Kidney (tissue), 14 donors: ENCODE results near the gene PRKD2. TPM values are rescaled to one million over a fixed set of nuclear protein-coding genes. Genes with fewer than 3 reads are reported as not detected.
A peak's percentile ranks its signal among the peaks of the same experiment; 100 is the strongest.
"Not testable (repeated sequence)": the region's sequence is repeated elsewhere in the genome, so short reads cannot be mapped to it uniquely, and the experiment has no call there.

Experiments
- DNase-seq, 5 donors: peaks; one replicate each; pipeline ENCODE4 v3.0.0-alpha.2; 2013 to 2020
- FAIRE-seq: peaks from 2 replicates; lab custom pipeline; 2012; peaks lifted over from hg19 to GRCh38; lab: Jason Lieb, UNC
- H3K27ac ChIP-seq, 2 donors: one replicate each; pipeline ENCODE4 v1.7.0; 2013; ENCODE audit warnings: low read depth in 2 of 2, low read length in 2 of 2, inconsistent platforms in 1 of 2
- H3K27me3 ChIP-seq: one replicate; pipeline ENCODE4 v1.7.1; 2013; ENCODE audit warnings: low read length, inconsistent platforms; ENCODE audit not compliant: control insufficient read depth, insufficient read depth
- H3K36me3 ChIP-seq, 3 donors: one replicate each; pipeline versions ENCODE4 v1.7.0 to v1.7.1; 2013; ENCODE audit warnings: low read length in 3 of 3, control low read depth in 1 of 3, inconsistent platforms in 1 of 3; ENCODE audit not compliant: insufficient read depth in 3 of 3, control insufficient read depth in 2 of 3
- H3K4me1 ChIP-seq, 3 donors: one replicate each; pipeline versions ENCODE4 v1.7.0 to v1.7.1; 2013; ENCODE audit warnings: low read length in 3 of 3, inconsistent platforms in 1 of 3, low read depth in 1 of 3; ENCODE audit not compliant: control insufficient read depth in 2 of 3, insufficient read depth in 2 of 3
- H3K4me3 ChIP-seq, 3 donors: one replicate each; pipeline versions ENCODE4 v1.7.0 to v1.8.1; 2013; ENCODE audit warnings: low read length in 3 of 3, control low read depth in 1 of 3, inconsistent platforms in 1 of 3
- H3K9ac ChIP-seq, 3 donors: one replicate each; pipeline versions ENCODE4 v1.7.0 to v1.7.1; 2013; ENCODE audit warnings: low read length in 3 of 3, control low read depth in 1 of 3, inconsistent platforms in 1 of 3
- H3K9me3 ChIP-seq, 3 donors: one replicate each; pipeline versions ENCODE4 v1.7.0 to v1.7.1; 2013; ENCODE audit warnings: low read length in 3 of 3, control low read depth in 1 of 3, inconsistent platforms in 1 of 3; ENCODE audit not compliant: control insufficient read depth in 2 of 3, insufficient read depth in 1 of 3
- intact Hi-C: fragments of 100-400 bp; cut with DNase I; formaldehyde crosslinking; loops from one replicate; pipeline ENCODE4 v1.11.1; 2022
- polyA plus RNA-seq: library from polyadenylated mRNA; stranded (reverse); fragments of 350-450 nt; fragmentation: Illumina TruSeq; extraction: RNeasy Lipid Tissue Mini Kit (QIAGEN cat#74804); gene quantifications from one replicate; pipeline ENCODE4 v1.2.3, GENCODE V29; 2014; ENCODE audit warnings: low read depth, low replicate concordance; ENCODE audit not compliant: insufficient read depth
- total RNA-seq: library from RNA; stranded (reverse); fragmentation: NEBNext Ultra II Directional; extraction: Animal tissue kit (Norgen Biotek cat#: 25700); gene quantifications from one replicate; pipeline ENCODE4 v1.2.1, GENCODE V29; 2021
- TF ChIP-seq, protein P1 (sequence below): IDR thresholded peaks from 3 replicates; pipeline ENCODE4 v1.5.1; 2012; ENCODE audit warnings: mild to moderate bottlenecking, moderate library complexity, borderline replicate concordance; ENCODE audit not compliant: insufficient read depth; ENCODE audit errors: extremely low read depth
- donor health status: control.
- donor health status: control.
- donor health status: control.
- donor health status: control.
- donor health status: control.
- donor health status: DM: yes; HTN: yes; CAD: no.
- donor health status: Normal renal cell carcinoma (clear cell type).

PRKD2 gene
- total and polyA plus RNA-seq, 2 donors from 2014 or later, result 26.7 to 69.8 TPM

GRCh38 chr19:46629546-46630025, 87.3 kb downstream of the PRKD2 start:
- Histone ChIP-seq H3K9ac (no peak overlapping the region), H3K4me3 (no peak overlapping the region), H3K4me1 (peaks cover 0 to 18% (median 18%) of the 10 kb centered on the region in 3 donors), H3K27ac (no peak overlapping the region), H3K9me3 (no peaks in the 10 kb centered on the region), H3K36me3 (no peaks in the 10 kb centered on the region), H3K27me3 (peaks cover 3% of the 10 kb centered on the region)
- no peak for FAIRE-seq
- no peak for DNase-seq
- TF ChIP-seq, protein P1, sequence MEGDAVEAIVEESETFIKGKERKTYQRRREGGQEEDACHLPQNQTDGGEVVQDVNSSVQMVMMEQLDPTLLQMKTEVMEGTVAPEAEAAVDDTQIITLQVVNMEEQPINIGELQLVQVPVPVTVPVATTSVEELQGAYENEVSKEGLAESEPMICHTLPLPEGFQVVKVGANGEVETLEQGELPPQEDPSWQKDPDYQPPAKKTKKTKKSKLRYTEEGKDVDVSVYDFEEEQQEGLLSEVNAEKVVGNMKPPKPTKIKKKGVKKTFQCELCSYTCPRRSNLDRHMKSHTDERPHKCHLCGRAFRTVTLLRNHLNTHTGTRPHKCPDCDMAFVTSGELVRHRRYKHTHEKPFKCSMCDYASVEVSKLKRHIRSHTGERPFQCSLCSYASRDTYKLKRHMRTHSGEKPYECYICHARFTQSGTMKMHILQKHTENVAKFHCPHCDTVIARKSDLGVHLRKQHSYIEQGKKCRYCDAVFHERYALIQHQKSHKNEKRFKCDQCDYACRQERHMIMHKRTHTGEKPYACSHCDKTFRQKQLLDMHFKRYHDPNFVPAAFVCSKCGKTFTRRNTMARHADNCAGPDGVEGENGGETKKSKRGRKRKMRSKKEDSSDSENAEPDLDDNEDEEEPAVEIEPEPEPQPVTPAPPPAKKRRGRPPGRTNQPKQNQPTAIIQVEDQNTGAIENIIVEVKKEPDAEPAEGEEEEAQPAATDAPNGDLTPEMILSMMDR, result no peak
- intact Hi-C loops, result no loop called here

DNA sequence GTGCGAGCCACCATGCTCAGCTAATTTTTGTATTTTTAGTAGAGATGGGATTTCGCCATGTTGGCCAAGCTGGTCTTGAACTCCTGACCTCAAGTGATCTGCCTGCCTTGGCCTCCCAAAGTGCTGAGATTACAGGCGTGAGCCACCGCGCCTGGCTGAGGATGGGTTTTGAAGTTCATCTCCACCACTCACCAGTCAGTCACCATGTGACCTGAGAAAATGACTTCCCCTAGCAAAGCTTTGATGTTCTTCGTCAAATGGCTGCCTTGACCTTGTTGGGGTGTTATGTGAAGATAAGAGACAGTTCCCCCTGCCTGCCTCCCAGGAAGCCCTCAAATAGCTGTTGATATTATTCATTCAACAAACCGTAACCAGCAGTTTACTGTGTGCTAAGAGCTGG, 87.9 kb downstream of the PRKD2 start:
- H3K9ac ChIP-seq, H3K36me3 ChIP-seq, H3K27me3 ChIP-seq, FAIRE-seq, H3K27ac ChIP-seq, DNase-seq, H3K4me3 ChIP-seq, H3K9me3 ChIP-seq, intact Hi-C loops: not testable (repeated sequence)
- peaks cover 0 to 18% (median 18%) of the 10 kb centered on the region in 3 donors for H3K4me1 ChIP-seq

DNA sequence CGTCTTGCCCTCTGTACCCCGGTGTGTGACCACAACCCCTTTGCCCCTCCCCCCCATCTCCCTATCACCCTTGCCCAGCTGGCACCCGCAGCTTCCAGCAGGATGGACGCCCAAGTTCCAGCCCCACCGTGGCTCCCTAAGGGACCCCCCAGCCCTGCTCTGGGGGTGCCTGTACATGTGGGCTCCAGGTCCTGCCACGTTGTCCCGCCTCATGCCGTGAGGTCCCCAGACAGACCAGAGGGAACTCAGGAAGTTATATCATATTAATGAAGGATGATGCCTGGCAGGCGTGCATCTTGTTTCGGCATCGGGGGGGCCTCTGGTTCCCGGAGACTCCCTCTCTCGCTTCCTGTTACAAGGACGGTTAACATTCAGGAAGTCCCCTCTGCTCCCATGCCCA, 90.5 kb downstream of the PRKD2 start:
- peaks cover 0 to 13% (median 10%) of the 10 kb centered on the region in 3 donors for H3K4me1 ChIP-seq
- no peak overlapping the region for H3K9ac ChIP-seq
- no peak overlapping the region for H3K4me3 ChIP-seq
- no peaks in the 10 kb centered on the region for H3K27me3 ChIP-seq
- intact Hi-C loops, result no loop called here
- peak overlapping the region; percentile 79 to 96 for H3K27ac ChIP-seq
- DNase-seq (peak in 1 of 5 donors; percentile 59), FAIRE-seq (no peak)
- H3K36me3 ChIP-seq, result no peaks in the 10 kb centered on the region
- TF ChIP-seq, protein P1, result no peak
- H3K9me3 ChIP-seq, result no peaks in the 10 kb centered on the region

- Histone ChIP-seq H3K4me3 (peak overlapping the region in 1 of 3 donors; percentile 17), H3K36me3 (no peaks in the 10 kb centered on the region), H3K27ac (peak overlapping the region; percentile 79 to 96), H3K9ac (peak overlapping the region in 1 of 3 donors; percentile 34), H3K9me3 (no peaks in the 10 kb centered on the region), H3K4me1 (peaks cover 0 to 13% (median 10%) of the 10 kb centered on the region in 3 donors), H3K27me3 (no peaks in the 10 kb centered on the region)
- FAIRE-seq (no peak), DNase-seq (no peak)
- TF ChIP-seq, protein P1, result no peak
- intact Hi-C loops, result no loop called here
Measured at GRCh38 chr19:46625731-46626130, 91.2 kb downstream of the PRKD2 start.
